HG02840 (cell line): ENCODE data around the gene SMYD3.
"Not testable (repeated sequence)": the region's sequence is repeated elsewhere in the genome, so short reads cannot be mapped to it uniquely, and the experiment has no call there.

ENCODE experiments used
- ATAC-seq: cut with Tn5 transposase; IDR thresholded peaks from one replicate; pipeline ENCODE4 v1.9.1; 2021; ENCODE audit warnings: mild to moderate bottlenecking, moderate library complexity, moderate number of reproducible peaks; ENCODE audit not compliant: unreplicated experiment, low FRiP score

Gene SMYD3

DNA sequence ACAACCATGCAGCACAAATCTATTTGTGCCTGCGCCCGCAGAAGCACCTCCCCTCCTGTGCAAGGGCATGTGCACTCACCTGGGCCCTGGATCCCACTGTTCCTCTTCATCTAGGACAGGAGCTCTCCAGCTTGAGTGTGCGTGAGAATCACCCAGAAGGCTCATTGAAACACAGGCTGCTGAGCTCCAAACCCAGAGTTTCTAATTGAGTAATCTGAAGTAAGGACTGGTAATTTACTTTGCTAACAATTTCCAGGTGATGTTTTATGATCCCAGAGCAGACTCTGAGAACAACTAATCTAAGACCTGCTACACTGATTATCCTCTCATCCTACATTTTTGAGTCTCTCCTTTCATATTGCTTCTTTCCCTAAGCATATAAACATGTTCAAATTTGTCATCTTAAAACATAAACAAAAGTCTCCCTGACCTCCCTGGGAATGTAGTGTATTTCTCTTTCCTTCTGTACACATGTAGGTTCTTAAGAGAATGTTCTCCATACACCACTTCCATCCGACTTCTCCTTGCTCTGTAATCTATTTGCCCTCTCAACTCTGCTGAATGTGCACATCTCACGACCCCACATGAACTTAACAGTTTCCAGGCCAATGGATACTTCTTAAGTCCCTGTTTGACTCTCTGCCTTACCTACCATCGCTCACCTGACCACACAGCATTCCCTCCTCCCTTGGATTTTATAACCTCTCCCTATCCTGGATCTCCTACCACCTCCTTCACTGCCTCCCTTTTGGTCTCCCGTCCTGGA is 522.5 kb downstream of the SMYD3 start:
- ATAC-seq, result no peak

DNA sequence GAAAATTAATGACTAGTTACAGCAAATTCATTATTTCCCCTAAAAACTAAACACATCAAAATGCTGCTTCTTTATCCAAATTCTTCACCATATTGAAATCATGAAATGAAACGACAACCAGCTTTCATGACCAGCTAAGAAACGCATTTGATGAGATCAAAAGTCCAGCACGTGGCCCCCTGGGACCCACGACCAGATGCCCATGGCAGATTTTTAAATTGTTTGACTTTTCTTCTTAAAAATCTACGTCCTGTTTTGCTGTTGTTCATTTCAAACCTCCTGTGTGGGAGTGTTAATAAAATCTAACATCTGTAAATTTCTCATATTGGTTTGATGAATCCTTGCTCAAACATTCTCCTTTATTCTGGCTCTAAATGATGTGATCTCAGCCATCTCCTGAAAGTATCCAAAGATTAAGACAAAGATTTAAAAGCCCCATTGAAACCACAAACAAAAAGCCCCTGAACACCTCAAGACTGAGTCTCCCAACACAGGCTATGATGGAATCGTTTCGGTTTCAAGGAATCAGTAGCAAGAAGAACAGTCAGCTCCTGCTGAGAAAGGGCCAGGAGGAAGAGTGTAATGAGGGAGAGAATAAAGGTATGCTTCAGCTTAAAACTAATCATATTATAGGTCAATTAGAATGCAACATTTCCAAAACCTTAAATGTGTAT is 523.6 kb downstream of the SMYD3 start:
- ATAC-seq, result no peak

- ATAC-seq, result no peak
Observed at GRCh38 chr1:245979589-245979988, 527.5 kb downstream of the SMYD3 start.

DNA sequence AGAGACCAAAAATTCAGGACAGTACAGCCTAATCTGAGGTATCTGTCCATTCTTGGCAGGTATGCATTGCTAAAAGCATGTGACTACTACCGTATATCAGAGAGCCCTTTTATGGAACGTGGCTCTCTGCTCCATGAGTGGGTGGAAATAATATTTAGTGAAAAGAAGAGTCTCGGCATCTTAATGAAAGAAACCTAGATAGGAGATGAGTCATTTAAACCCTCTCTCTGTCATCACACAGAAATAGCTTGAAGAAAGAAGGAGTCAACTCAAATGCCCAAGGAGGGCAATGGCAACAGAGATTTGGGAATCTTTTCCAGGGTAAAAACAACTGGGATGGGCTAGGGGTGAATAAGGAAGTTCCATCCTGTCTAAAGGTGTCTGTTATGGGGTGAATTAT is 528.2 kb downstream of the SMYD3 start:
- ATAC-seq, result no peak

- ATAC-seq, result no peak
Observed at GRCh38 chr1:245972476-245972875, 534.6 kb downstream of the SMYD3 start.

DNA sequence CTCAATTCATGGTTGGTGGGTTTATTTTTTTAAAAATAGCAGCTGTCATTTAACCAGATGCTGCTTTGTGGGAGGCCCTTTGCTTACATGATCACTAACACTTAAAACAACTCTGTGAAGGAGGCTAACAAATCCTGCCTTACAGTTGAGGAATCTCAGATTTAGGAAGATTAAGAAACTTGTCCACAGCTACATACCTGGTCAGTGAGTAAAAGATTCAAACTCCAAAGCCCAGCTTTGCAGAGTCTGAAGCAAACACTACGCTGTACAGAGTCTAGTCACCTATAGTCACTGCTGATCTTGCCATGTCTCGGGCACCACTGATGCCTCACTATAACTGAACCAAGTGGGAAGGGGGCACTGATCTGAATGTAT is 535.4 kb downstream of the SMYD3 start:
- no peak for ATAC-seq

DNA sequence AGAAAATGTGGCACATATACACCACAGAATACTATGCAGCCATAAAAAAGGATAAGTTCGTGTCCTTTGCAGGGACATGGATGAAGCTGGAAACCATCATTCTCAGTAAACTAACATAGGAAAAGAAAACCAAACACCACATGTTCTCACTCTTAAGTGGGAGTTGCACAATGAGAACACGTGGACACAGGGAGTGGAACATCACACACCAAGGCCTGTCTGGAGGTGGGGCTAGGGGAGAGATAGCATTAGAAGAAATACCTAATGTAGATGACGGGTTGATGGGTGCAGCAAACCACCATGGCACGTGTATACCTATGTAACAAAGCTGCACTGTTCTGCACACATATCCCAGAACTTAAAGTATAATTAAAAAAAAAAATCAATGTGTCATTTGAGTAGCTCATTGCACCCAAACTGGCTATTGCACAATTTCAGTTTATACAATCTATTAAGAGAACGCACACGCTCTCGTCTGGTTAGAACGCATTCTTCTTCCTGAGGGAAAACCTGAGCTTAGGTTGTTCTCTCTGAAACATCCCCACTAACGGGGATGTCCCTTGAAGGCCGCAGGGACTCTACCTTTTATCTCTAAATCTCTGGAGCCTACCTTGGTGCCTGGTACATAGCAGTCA is 535.9 kb downstream of the SMYD3 start:
- ATAC-seq, result not testable (repeated sequence)

- ATAC-seq, result no peak
Observed at GRCh38 chr1:245969283-245969682, 537.8 kb downstream of the SMYD3 start.

GRCh38 chr1:245968775-245969174 is 538.3 kb downstream of the SMYD3 start:
- no peak for ATAC-seq

DNA sequence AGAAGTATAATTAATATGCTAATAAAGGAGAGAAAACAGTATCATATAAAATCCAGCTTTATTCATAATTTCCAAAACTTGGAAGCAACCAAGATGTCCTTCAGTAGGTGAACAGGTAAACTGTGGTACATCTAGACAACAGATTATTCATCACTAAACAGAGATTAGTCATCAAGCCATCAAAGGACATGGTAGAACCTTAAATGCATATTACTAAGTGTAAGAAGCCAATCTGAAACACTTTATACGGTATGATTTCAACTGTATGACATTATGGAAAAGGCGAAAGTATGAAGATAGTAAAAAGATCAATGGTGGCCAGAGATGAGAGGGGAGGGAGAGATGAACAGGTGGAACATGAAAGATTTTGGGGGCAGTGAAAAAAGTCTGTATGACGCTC is 541.7 kb downstream of the SMYD3 start:
- no peak for ATAC-seq

DNA sequence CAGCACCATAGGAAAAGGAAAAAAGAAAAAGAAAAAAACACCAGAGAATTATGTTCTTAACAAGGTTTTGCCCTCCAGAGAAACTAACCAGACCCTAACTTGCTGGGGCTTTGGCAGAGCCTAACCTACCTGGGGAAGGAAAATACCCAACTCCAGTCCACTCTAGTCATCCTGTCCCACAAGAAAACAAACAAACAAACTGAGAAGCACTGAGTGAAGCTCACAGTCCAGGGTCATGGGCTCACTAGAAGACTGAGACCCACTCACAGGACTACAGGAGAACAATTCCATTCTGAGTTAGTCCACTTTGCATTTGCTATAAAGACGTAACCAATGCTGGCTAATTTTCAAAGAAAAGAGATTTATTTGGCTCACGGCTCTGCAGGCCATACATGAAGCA is 543.4 kb downstream of the SMYD3 start:
- no peak for ATAC-seq

GRCh38 chr1:245962453-245962852 is 544.6 kb downstream of the SMYD3 start:
- no peak for ATAC-seq

GRCh38 chr1:245961137-245961540 is 545.9 kb downstream of the SMYD3 start:
- no peak for ATAC-seq

DNA sequence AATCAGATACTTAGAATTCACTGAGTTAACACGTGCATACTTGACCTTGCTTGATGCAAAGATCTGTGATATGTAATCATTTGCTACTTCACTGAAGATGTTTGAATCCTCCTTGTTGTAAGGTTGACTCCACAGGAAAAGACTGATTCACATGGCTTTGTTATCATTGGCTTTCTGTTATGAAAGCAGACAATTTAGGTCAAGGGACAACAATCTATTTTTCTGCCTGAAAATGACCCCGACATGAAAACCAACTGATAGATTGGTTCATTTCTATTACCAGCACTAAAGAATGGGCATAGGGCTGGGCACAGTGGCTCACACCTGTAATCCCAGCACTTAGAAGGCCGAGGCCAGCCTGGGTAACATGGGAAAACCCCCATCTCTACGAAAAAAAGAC is 546.9 kb downstream of the SMYD3 start:
- ATAC-seq, result no peak

GRCh38 chr1:245958016-245958415 is 549.1 kb downstream of the SMYD3 start:
- ATAC-seq, result no peak

- no peak for ATAC-seq
Observed at GRCh38 chr1:245957427-245957826, 549.7 kb downstream of the SMYD3 start.

DNA sequence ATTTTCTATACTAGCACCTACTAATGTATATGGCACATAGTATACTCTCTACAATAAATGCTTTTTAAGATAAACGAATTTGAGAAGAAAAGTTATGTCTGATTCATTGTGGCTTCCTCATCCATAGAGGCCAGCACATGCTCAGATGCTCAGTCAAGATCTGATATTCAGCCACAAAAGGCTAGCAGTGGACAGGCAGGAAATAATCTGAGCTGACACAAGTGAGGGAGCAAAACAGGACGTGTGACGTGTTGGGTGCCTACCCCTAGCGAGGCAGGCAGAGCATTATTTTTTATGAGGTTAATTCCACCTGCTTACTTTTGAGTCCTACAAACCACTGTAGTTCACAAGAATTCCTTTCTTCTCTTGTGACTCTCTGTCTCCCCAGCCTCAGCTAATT is 550.9 kb downstream of the SMYD3 start:
- no peak for ATAC-seq

- ATAC-seq, result no peak
Observed at GRCh38 chr1:245953876-245954660, 553.0 kb downstream of the SMYD3 start.

GRCh38 chr1:245952383-245953026 is 554.6 kb downstream of the SMYD3 start:
- ATAC-seq, result no peak

DNA sequence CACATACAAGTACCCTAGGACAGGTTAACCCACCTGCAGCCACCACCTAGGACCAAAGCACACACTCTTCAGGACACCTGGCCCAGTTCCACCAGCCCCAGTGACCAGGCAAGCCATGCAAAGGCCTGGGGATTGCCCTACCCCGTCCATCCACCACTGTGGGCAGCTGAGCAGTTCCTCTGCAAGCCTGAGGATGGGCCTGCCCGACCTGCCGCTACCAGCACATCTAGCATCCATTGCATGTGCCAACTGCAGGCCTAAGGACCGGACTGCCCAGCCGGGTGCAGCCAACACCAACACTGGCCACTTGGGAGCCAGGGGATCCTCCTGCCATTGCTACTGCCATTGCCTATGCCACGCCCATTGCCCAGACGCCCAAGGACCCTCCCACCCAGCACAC is 558.3 kb downstream of the SMYD3 start:
- no peak for ATAC-seq
